HepG2 (cell line): ENCODE results near the gene LRBA. TPM values are rescaled to one million over a fixed set of nuclear protein-coding genes. Genes with fewer than 3 reads are reported as not detected.

Experiments
- ATAC-seq: fragments of 200-7000 bp; cut with Tn5 transposase; 3 replicates; pipeline ENCODE4 v1.9.1; 2020; ENCODE audit warnings: mild to moderate bottlenecking, moderate library complexity
- BruUV-seq: library from RNA; stranded (reverse); fragments of 400-500 nt; replicated peaks from 2 replicates; lab custom pipeline; 2021; lab: Mats Ljungman, UMichigan
- CTCF ChIA-PET: fragments of 300-600 bp; formaldehyde crosslinking; extraction: SDS; loops from one replicate; lab custom pipeline; 2021; ENCODE audit warnings: low total read pairs, inconsistent platforms, low intra/inter-chr PET ratio; lab: Yijun Ruan, JAX
- POLR2A ChIA-PET: fragments of 350-600 bp; sonication (Branson Sonifier 250); formaldehyde crosslinking; loops from one replicate; lab custom pipeline; 2020; ENCODE audit warnings: antibody characterized with exemption, inconsistent platforms; lab: Yijun Ruan, JAX
- DNase-seq: peaks from one replicate; pipeline ENCODE4 v3.0.0-alpha.2; 2015; ENCODE audit warnings: low spot score
- FAIRE-seq: peaks from 3 replicates; lab custom pipeline; 2011; peaks lifted over from hg19 to GRCh38; lab: Jason Lieb, UNC
- H2AFZ ChIP-seq: one replicate; pipeline ENCODE4 v1.6.1; 2011; ENCODE audit warnings: low read length, inconsistent platforms
- H3K27ac ChIP-seq: fragments of 300-600 bp; 3 replicates; pipeline ENCODE4 v1.8.0; 2011; ENCODE audit warnings: mixed run types, mild to moderate bottlenecking, mixed read lengths, low read length, inconsistent platforms; ENCODE audit not compliant: insufficient read depth; ENCODE audit errors: extremely low read length
- H3K27me3 ChIP-seq, 2 experiments: fragments of 200-600 bp in 1 of 2; 2 replicates in 1 of 2; 3 replicates in 1 of 2; pipeline versions ENCODE4 v1.6.0 to v1.8.0; 2011; ENCODE audit warnings: low read length in 2 of 2, mild to moderate bottlenecking in 2 of 2, moderate library complexity in 2 of 2, inconsistent platforms in 1 of 2; ENCODE audit not compliant: insufficient read depth in 2 of 2, control insufficient read depth in 1 of 2
- H3K36me3 ChIP-seq, 2 experiments: fragments of 200-600 bp in 1 of 2; replicated peaks in 1 of 2; 2 replicates in 1 of 2; 3 replicates in 1 of 2; pipeline versions ENCODE4 v1.5.1 to v1.8.0; 2011; ENCODE audit warnings: low read length in 2 of 2, inconsistent platforms in 1 of 2; ENCODE audit not compliant: insufficient read depth in 2 of 2, control insufficient read depth in 1 of 2
- H3K4me1 ChIP-seq: 2 replicates; pipeline ENCODE4 v1.5.1; 2012; ENCODE audit warnings: low read length, inconsistent platforms; ENCODE audit not compliant: insufficient read depth
- H3K4me2 ChIP-seq: 2 replicates; pipeline ENCODE4 v1.6.0; 2011; ENCODE audit warnings: low read depth, low read length, inconsistent platforms
- H3K4me3 ChIP-seq, 3 experiments: fragments of 200-600 bp in 1 of 3; sonication (generic), shearing (Covaris generic) in 1 of 3; replicated peaks in 1 of 3; 2 replicates each; pipeline ENCODE4 v1.5.1; 2011 to 2016; ENCODE audit warnings: low read length in 3 of 3, inconsistent platforms in 2 of 3, low read depth in 2 of 3, mild to moderate bottlenecking in 2 of 3, control low read depth in 1 of 3, mixed read lengths in 1 of 3; ENCODE audit not compliant: insufficient read depth in 1 of 3
- H3K79me2 ChIP-seq: one replicate; pipeline ENCODE4 v1.6.1; 2011; ENCODE audit warnings: low read length, inconsistent platforms; ENCODE audit not compliant: insufficient read depth
- H3K9ac ChIP-seq: 2 replicates; pipeline ENCODE4 v1.6.0; 2011; ENCODE audit warnings: mild to moderate bottlenecking, low read depth, low read length, inconsistent platforms; ENCODE audit not compliant: insufficient read depth
- H3K9me3 ChIP-seq: 2 replicates; pipeline ENCODE4 v1.5.1; 2012; ENCODE audit warnings: mild to moderate bottlenecking, low read length
- H4K20me1 ChIP-seq: 2 replicates; pipeline ENCODE4 v1.6.0; 2011; ENCODE audit warnings: inconsistent platforms, mild to moderate bottlenecking, low read length, moderate library complexity; ENCODE audit not compliant: insufficient read depth
- ARID5B ChIP-seq: IDR thresholded peaks from 2 replicates; pipeline ENCODE4 v1.4.0; 2020; ENCODE audit warnings: mild to moderate bottlenecking, missing genetic modification reagents
- ELF3 ChIP-seq: IDR thresholded peaks from 2 replicates; pipeline ENCODE4 v1.6.1; 2016; ENCODE audit warnings: missing genetic modification reagents, missing compliant biosample characterization
- FOSL2 ChIP-seq: sonication (generic); formaldehyde crosslinking; IDR thresholded peaks from 2 replicates; pipeline ENCODE4 v1.4.0; 2020; ENCODE audit warnings: missing genetic modification reagents
- FOXA3 ChIP-seq: IDR thresholded peaks from 2 replicates; pipeline ENCODE4 v1.6.1; 2016; ENCODE audit warnings: missing genetic modification reagents, missing compliant biosample characterization
- FOXJ3 ChIP-seq: sonication (generic); formaldehyde crosslinking; IDR thresholded peaks from 2 replicates; pipeline ENCODE4 v1.4.0; 2020; ENCODE audit warnings: missing genetic modification reagents, mild to moderate bottlenecking, borderline replicate concordance
- GABPB1 ChIP-seq: IDR thresholded peaks from 2 replicates; pipeline ENCODE4 v1.6.1; 2016; ENCODE audit warnings: mild to moderate bottlenecking, missing genetic modification reagents, moderate library complexity, missing compliant biosample characterization
- HNF4A ChIP-seq: sonication (generic); formaldehyde crosslinking; IDR thresholded peaks from 2 replicates; pipeline ENCODE4 v1.4.0; 2020; ENCODE audit warnings: missing genetic modification reagents
- HOMEZ ChIP-seq: IDR thresholded peaks from 2 replicates; pipeline ENCODE4 v1.6.1; 2016; ENCODE audit warnings: low read depth
- JUNB ChIP-seq: sonication (generic); formaldehyde crosslinking; IDR thresholded peaks from 2 replicates; pipeline ENCODE4 v1.8.0; 2022; ENCODE audit warnings: missing genetic modification reagents, mild to moderate bottlenecking, borderline replicate concordance
- JUND ChIP-seq: sonication (generic); formaldehyde crosslinking; IDR thresholded peaks from 2 replicates; pipeline ENCODE4 v1.8.0; 2022; ENCODE audit warnings: mild to moderate bottlenecking, missing genetic modification reagents
- MAFG ChIP-seq: sonication (generic); formaldehyde crosslinking; IDR thresholded peaks from 2 replicates; pipeline ENCODE4 v1.5.1; 2020; ENCODE audit warnings: mild to moderate bottlenecking, missing genetic modification reagents
- MAFK ChIP-seq, 2 experiments: IDR thresholded peaks in 1 of 2; conservative IDR thresholded peaks in 1 of 2; 2 replicates each; pipeline ENCODE4 v1.6.1; 2011; ENCODE audit warnings: improper control_type of control experiment in 2 of 2, low read length in 2 of 2
- MIXL1 ChIP-seq: IDR thresholded peaks from 2 replicates; pipeline ENCODE4 v1.6.1; 2016
- NFE2 ChIP-seq: sonication (generic); formaldehyde crosslinking; IDR thresholded peaks from 2 replicates; pipeline ENCODE4 v1.4.0; 2020; ENCODE audit warnings: missing genetic modification reagents
- NFE2L2 ChIP-seq: fragments of 150-350 bp; IDR thresholded peaks from 2 replicates; pipeline ENCODE4 v1.6.1; 2014; ENCODE audit warnings: low read length
- NKX3-1 ChIP-seq: sonication (generic); formaldehyde crosslinking; IDR thresholded peaks from 2 replicates; pipeline ENCODE4 v1.5.0; 2020; ENCODE audit warnings: missing genetic modification reagents
- RBAK ChIP-seq: sonication (generic); formaldehyde crosslinking; IDR thresholded peaks from 2 replicates; pipeline ENCODE4 v1.5.1; 2020; ENCODE audit warnings: mild to moderate bottlenecking, missing genetic modification reagents
- SAP130 ChIP-seq: IDR thresholded peaks from 2 replicates; pipeline ENCODE4 v1.6.1; 2016; ENCODE audit warnings: low read depth
- TBX2 ChIP-seq: sonication (generic); formaldehyde crosslinking; IDR thresholded peaks from 2 replicates; pipeline ENCODE4 v1.5.0; 2020; ENCODE audit warnings: missing genetic modification reagents, mild to moderate bottlenecking, borderline replicate concordance
- TBX3 ChIP-seq: fragments of 450-650 bp; IDR thresholded peaks from 2 replicates; pipeline ENCODE4 v1.6.1; 2017; ENCODE audit warnings: antibody characterized with exemption, mild to moderate bottlenecking, inconsistent platforms, borderline replicate concordance
- ZNF292 ChIP-seq: sonication (generic); formaldehyde crosslinking; IDR thresholded peaks from 2 replicates; pipeline ENCODE4 v1.8.1; 2022; ENCODE audit warnings: mild to moderate bottlenecking, low read depth, missing genetic modification reagents, borderline replicate concordance
- ZNF431 ChIP-seq: sonication (generic); formaldehyde crosslinking; IDR thresholded peaks from 2 replicates; pipeline ENCODE4 v1.9.0; 2022; ENCODE audit warnings: missing genetic modification reagents, low read depth, mild to moderate bottlenecking, borderline replicate concordance
- ZNF776 ChIP-seq: sonication (generic); formaldehyde crosslinking; IDR thresholded peaks from 2 replicates; pipeline ENCODE4 v1.4.0; 2020; ENCODE audit warnings: mild to moderate bottlenecking, missing genetic modification reagents
- WGBS: methylation state at CpG from one replicate; pipeline ENCODE4 v1.1.6; 2017; ENCODE audit warnings: low lambda C conversion rate; 5-methylcytosine and 5-hydroxymethylcytosine counted together
- in situ Hi-C: cut with HindIII; loops from 2 replicates; pipeline ENCODE4 v1.10.0; 2017; ENCODE audit warnings: low pct_unique_long_range_greater_than_20kb; ENCODE audit not compliant: extremely low pct_ligation_motif_present
- intact Hi-C: fragments of 100-400 bp; cut with micrococcal nuclease; formaldehyde crosslinking; loops from one replicate; pipeline ENCODE4 v1.10.0; 2022; ENCODE audit not compliant: unreplicated experiment
- polyA plus RNA-seq, 8 experiments: library from polyadenylated mRNA; depleted of rRNA in 3 of 8; stranded (reverse) in 7 of 8; unstranded in 1 of 8; fragments of >200 nt; fragmentation: Illumina TruSeq in 4 of 8; extraction: Trizol in 4 of 8; gene quantifications; 2 replicates each; pipeline versions ENCODE4 v1.2.1 to v1.2.3, GENCODE V29; 2011 to 2016; ENCODE audit warnings: low read depth in 4 of 8, missing spikeins in 1 of 8, mixed read lengths in 1 of 8; ENCODE audit not compliant: insufficient read depth in 1 of 8
- total RNA-seq, 5 experiments: library from RNA; depleted of rRNA; stranded (reverse); fragments of >200 nt; fragmentation: Illumina TruSeq; extraction: Trizol; gene quantifications; 2 replicates each; pipeline ENCODE4 v1.2.3, GENCODE V29; 2016; ENCODE audit warnings: low read depth in 1 of 5

LRBA gene
- total and polyA plus RNA-seq, 2 of the 13 experiments (the other 11 are each of a cell fraction or from before 2014, with no cell fraction given): 21.0 to 37.2 TPM

DNA sequence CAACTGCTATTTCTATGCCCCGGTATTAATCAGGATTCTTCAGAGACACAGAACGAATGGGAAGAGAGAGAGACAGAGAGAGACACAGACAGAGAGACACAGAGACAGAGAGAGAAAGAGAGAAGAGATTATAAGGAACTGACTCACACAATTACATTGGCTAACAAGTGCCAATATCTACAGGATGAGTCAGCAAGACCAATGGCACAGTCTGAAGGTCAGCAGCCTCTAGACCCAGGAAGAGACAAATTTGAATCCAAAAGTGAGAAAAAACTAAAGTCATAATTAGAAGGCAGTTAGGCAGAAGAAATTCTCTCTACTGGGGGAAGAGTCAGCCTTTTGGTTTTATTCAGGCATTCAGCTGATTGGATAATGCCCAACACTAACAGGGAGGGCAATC is 245.8 kb downstream of the LRBA start:
- Histone ChIP-seq H3K4me3 (no peak overlapping the region), H3K9ac (no peak overlapping the region), H3K4me2 (peak overlapping the region; percentile 15; the same call in 1 of the 2 replicates), H3K36me3 (no peaks in the 10 kb centered on the region), H2AFZ (no peak overlapping the region), H3K27ac (peak overlapping the region; percentile 23), H3K9me3 (no peaks in the 10 kb centered on the region), H3K79me2 (no peaks in the 10 kb centered on the region), H3K27me3 (no peaks in the 10 kb centered on the region), H4K20me1 (no peaks in the 10 kb centered on the region), H3K4me1 (peaks cover 12% of the 10 kb centered on the region)
- no TSS peak for BruUV-seq
- 84% methylated on average over 2 of the region's 2 CpGs for WGBS
- intact Hi-C loops (no loop called here), in situ Hi-C loops (no loop called here)
- ChIA-PET POLR2A (no interaction called here), CTCF (no interaction called here)
- peak; percentile 46 for FAIRE-seq
- peak; percentile 88 for ATAC-seq
- peak; percentile 67 for DNase-seq
- TF ChIP-seq JUND (CRISPR knock-in tag) (peak; percentile 60; the same call in 1 of the 2 replicates), MIXL1 (CRISPR knock-in tag) (0 out of 2 replicates have a peak, but pooled peaks have one; percentile 12), FOXA3 (CRISPR knock-in tag) (peak; percentile 19; the same call in 1 of the 2 replicates), NKX3-1 (no peak), HOMEZ (CRISPR knock-in tag) (peak; percentile 73; the same call in 1 of the 2 replicates), NFE2L2 (peak; percentile 91), GABPB1 (no peak), TBX2 (peak; percentile 32; the same call in 1 of the 2 replicates), MAFK (conservative IDR thresholded peaks at IDR 0.05 in 1 of 2, IDR thresholded peaks at IDR 0.05 in 1 of 2; ENCODE audit: low read length in 2 of 2) (peak; percentile 63 to 74), TBX3 (peak; percentile 22; the same call in 1 of the 2 replicates), NFE2 (CRISPR knock-in tag) (peak; percentile 77; the same call in 1 of the 2 replicates), ARID5B (peak; percentile 49; the same call in 1 of the 2 replicates), ZNF776 (CRISPR knock-in tag) (no peak), SAP130 (0 out of 2 replicates have a peak, but pooled peaks have one; percentile 12), ZNF431 (CRISPR knock-in tag) (no peak), FOXJ3 (CRISPR knock-in tag) (no peak), RBAK (CRISPR knock-in tag) (no peak), MAFG (CRISPR knock-in tag) (peak; percentile 57; the same call in 1 of the 2 replicates), HNF4A (CRISPR knock-in tag) (0 out of 2 replicates have a peak, but pooled peaks have one; percentile 11), FOSL2 (CRISPR knock-in tag) (peak; percentile 94), ZNF292 (CRISPR knock-in tag) (no peak), JUNB (CRISPR knock-in tag) (peak; percentile 60; the same call in 1 of the 2 replicates), ELF3 (CRISPR knock-in tag) (peak; percentile 60)
